Neural progenitor cell (in vitro differentiated cells): Measurements from ENCODE around the gene SLC38A10. TPM values are rescaled to one million over a fixed set of nuclear protein-coding genes. Genes with fewer than 3 reads are reported as not detected.

Experiments used
- DNase-seq: peaks from one replicate; pipeline ENCODE4 v3.0.0-alpha.2; 2016; ENCODE audit warnings: low spot score
- H2AFZ ChIP-seq: fragments of 200-600 bp; sonication (generic); replicated peaks from 2 replicates; pipeline ENCODE4 v1.6.1; 2016; ENCODE audit warnings: antibody characterized with exemption
- H3F3A ChIP-seq: fragments of 200-600 bp; sonication (generic); 2 replicates; pipeline ENCODE4 v1.6.1; 2016; ENCODE audit warnings: antibody characterized with exemption, low read depth
- H3K27ac ChIP-seq: fragments of 200-600 bp; sonication (generic); 2 replicates; pipeline ENCODE4 v1.5.1; 2016; ENCODE audit warnings: mild to moderate bottlenecking
- H3K27me3 ChIP-seq: fragments of 200-600 bp; sonication (generic); 2 replicates; pipeline ENCODE4 v1.6.1; 2016; ENCODE audit warnings: mild to moderate bottlenecking, moderate library complexity
- H3K36me3 ChIP-seq: fragments of 200-600 bp; sonication (generic); 2 replicates; pipeline ENCODE4 v1.5.1; 2016
- H3K4me1 ChIP-seq: fragments of 200-600 bp; sonication (generic); 2 replicates; pipeline ENCODE4 v1.6.1; 2016; ENCODE audit warnings: mixed run types
- H3K4me2 ChIP-seq: fragments of 200-600 bp; sonication (generic); 2 replicates; pipeline ENCODE4 v1.6.1; 2016
- H3K4me3 ChIP-seq: fragments of 200-600 bp; sonication (generic); 2 replicates; pipeline ENCODE4 v1.5.1; 2016
- H3K79me2 ChIP-seq: fragments of 200-600 bp; sonication (generic); 2 replicates; pipeline ENCODE4 v1.6.1; 2016; ENCODE audit warnings: low read depth
- H3K9ac ChIP-seq: fragments of 200-600 bp; sonication (generic); 2 replicates; pipeline ENCODE4 v1.6.1; 2016
- H3K9me3 ChIP-seq: fragments of 200-600 bp; sonication (generic); 2 replicates; pipeline ENCODE4 v1.5.1; 2016; ENCODE audit warnings: low read depth
- H4K20me1 ChIP-seq: fragments of 200-600 bp; sonication (generic); 2 replicates; pipeline ENCODE4 v1.6.1; 2016; ENCODE audit warnings: low read depth
- H3K27ac Mint-ChIP-seq: 3 replicates; pipeline ENCODE4 v1.8.0; 2021; ENCODE audit warnings: mixed read lengths
- H3K27me3 Mint-ChIP-seq: 2 replicates; pipeline ENCODE4 v1.8.0; 2022; ENCODE audit warnings: low read depth, mild to moderate bottlenecking, inconsistent platforms, moderate library complexity, mixed read lengths; ENCODE audit not compliant: insufficient read depth
- H3K36me3 Mint-ChIP-seq: 3 replicates; pipeline ENCODE4 v1.8.0; 2021; ENCODE audit warnings: mixed read lengths
- H3K4me1 Mint-ChIP-seq: 3 replicates; pipeline ENCODE4 v1.8.0; 2021; ENCODE audit warnings: mixed read lengths
- H3K4me3 Mint-ChIP-seq: 3 replicates; pipeline ENCODE4 v1.8.0; 2021; ENCODE audit warnings: mild to moderate bottlenecking, moderate library complexity, mixed read lengths
- H3K9me3 Mint-ChIP-seq: 3 replicates; pipeline ENCODE4 v1.8.0; 2020; ENCODE audit warnings: mixed read lengths
- EZH2 ChIP-seq: fragments of 200-600 bp; sonication (generic); IDR thresholded peaks from 2 replicates; pipeline ENCODE4 v1.6.1; 2017; ENCODE audit warnings: antibody characterized with exemption, mild to moderate bottlenecking, moderate library complexity
- EZH2phosphoT487 ChIP-seq: fragments of 200-600 bp; sonication (generic); IDR thresholded peaks from 2 replicates; pipeline ENCODE4 v1.6.1; 2017; ENCODE audit warnings: antibody characterized with exemption
- total RNA-seq: library from RNA; depleted of rRNA; stranded (reverse); fragments of >200 nt; gene quantifications from 2 replicates; pipeline ENCODE4 v1.2.3, GENCODE V29; 2015; ENCODE audit warnings: low replicate concordance
- TF ChIP-seq, protein P1 (sequence below): fragments of 200-600 bp; sonication (generic); IDR thresholded peaks from 2 replicates; pipeline ENCODE4 v1.5.1; 2017; ENCODE audit warnings: antibody characterized with exemption, mild to moderate bottlenecking

SLC38A10 gene
- total RNA-seq, 1 donor from 2014 or later: 8.3 TPM

GRCh38 chr17:81280571-81280970 lies 14.5 kb downstream of the SLC38A10 start:
- Mint-ChIP-seq H3K4me3 (no peak overlapping the region), H3K4me1 (peaks cover 7% of the 10 kb centered on the region), H3K27ac (no peak overlapping the region), H3K9me3 (no peaks in the 10 kb centered on the region), H3K27me3 (peaks cover 4% of the 10 kb centered on the region), H3K36me3 (peaks cover 6% of the 10 kb centered on the region)
- Histone ChIP-seq H3K4me2 (no peak overlapping the region), H2AFZ (no peak overlapping the region), H3K4me3 (no peak overlapping the region), H3F3A (no peaks in the 10 kb centered on the region), H4K20me1 (peaks cover 8% of the 10 kb centered on the region), H3K36me3 (no peaks in the 10 kb centered on the region), H3K9me3 (no peaks in the 10 kb centered on the region), H3K27ac (no peak overlapping the region), H3K79me2 (peaks cover 7% of the 10 kb centered on the region), H3K27me3 (no peaks in the 10 kb centered on the region), H3K9ac (no peak overlapping the region), H3K4me1 (peaks cover 11% of the 10 kb centered on the region)
- no peak for DNase-seq
- TF ChIP-seq EZH2 (no peak), EZH2phosphoT487 (no peak)
- TF ChIP-seq, protein P1, sequence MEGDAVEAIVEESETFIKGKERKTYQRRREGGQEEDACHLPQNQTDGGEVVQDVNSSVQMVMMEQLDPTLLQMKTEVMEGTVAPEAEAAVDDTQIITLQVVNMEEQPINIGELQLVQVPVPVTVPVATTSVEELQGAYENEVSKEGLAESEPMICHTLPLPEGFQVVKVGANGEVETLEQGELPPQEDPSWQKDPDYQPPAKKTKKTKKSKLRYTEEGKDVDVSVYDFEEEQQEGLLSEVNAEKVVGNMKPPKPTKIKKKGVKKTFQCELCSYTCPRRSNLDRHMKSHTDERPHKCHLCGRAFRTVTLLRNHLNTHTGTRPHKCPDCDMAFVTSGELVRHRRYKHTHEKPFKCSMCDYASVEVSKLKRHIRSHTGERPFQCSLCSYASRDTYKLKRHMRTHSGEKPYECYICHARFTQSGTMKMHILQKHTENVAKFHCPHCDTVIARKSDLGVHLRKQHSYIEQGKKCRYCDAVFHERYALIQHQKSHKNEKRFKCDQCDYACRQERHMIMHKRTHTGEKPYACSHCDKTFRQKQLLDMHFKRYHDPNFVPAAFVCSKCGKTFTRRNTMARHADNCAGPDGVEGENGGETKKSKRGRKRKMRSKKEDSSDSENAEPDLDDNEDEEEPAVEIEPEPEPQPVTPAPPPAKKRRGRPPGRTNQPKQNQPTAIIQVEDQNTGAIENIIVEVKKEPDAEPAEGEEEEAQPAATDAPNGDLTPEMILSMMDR: no peak

GRCh38 chr17:81279278-81280275 lies 15.5 kb downstream of the SLC38A10 start:
- H3K27ac Mint-ChIP-seq: no peak overlapping the region
- Histone ChIP-seq H3K4me2 (no peak overlapping the region), H3K36me3 (no peaks in the 10 kb centered on the region), H3K9me3 (no peaks in the 10 kb centered on the region), H3K4me1 (peaks cover under 1% of the 10 kb centered on the region), H3F3A (no peaks in the 10 kb centered on the region), H3K4me3 (no peak overlapping the region), H3K9ac (no peak overlapping the region), H3K27ac (no peak overlapping the region), H3K79me2 (no peaks in the 10 kb centered on the region), H3K27me3 (no peaks in the 10 kb centered on the region), H2AFZ (no peak overlapping the region), H4K20me1 (peaks cover 3% of the 10 kb centered on the region)
- H3K36me3 Mint-ChIP-seq: peaks cover 6% of the 10 kb centered on the region
- no peak for TF ChIP-seq EZH2phosphoT487
- no peak for TF ChIP-seq EZH2
- TF ChIP-seq, protein P1: no peak
- peaks cover 4% of the 10 kb centered on the region for H3K27me3 Mint-ChIP-seq
- no peaks in the 10 kb centered on the region for H3K9me3 Mint-ChIP-seq
- DNase-seq: no peak
- no peak overlapping the region for H3K4me3 Mint-ChIP-seq
- peaks cover 2% of the 10 kb centered on the region for H3K4me1 Mint-ChIP-seq

DNA sequence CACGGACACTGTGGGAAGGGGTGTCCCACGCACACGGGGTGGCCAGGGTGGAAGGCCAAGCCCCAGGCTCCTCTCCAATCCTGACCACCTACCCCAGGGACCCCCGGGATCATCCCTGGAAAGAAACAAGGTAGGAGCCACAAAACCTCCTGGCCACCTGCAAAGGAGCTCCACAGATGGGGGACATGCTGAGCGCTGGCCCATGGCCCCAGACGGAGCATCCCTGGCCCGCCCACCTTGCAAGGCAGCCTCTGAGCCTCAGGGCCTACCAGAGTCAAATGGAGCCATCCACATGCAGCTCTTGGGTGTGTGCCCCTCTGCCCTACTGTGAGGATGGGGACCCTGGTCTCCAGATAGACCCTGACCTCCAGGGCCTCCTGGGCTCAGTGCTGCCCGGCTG lies 16.3 kb downstream of the SLC38A10 start:
- H2AFZ ChIP-seq: no peak overlapping the region
- no peaks in the 10 kb centered on the region for H3F3A ChIP-seq
- Mint-ChIP-seq H3K4me3 (no peak overlapping the region), H3K36me3 (peaks cover 6% of the 10 kb centered on the region), H3K9me3 (no peaks in the 10 kb centered on the region), H3K27me3 (peaks cover 4% of the 10 kb centered on the region), H3K4me1 (no peaks in the 10 kb centered on the region), H3K27ac (no peak overlapping the region)
- H3K36me3 ChIP-seq: no peaks in the 10 kb centered on the region
- H3K4me1 ChIP-seq: no peaks in the 10 kb centered on the region
- no peaks in the 10 kb centered on the region for H3K79me2 ChIP-seq
- no peak for DNase-seq
- peaks cover 3% of the 10 kb centered on the region for H4K20me1 ChIP-seq
- TF ChIP-seq EZH2 (no peak), EZH2phosphoT487 (no peak)
- TF ChIP-seq, protein P1: no peak
- H3K9me3 ChIP-seq: no peaks in the 10 kb centered on the region
- no peak overlapping the region for H3K4me2 ChIP-seq
- no peak overlapping the region for H3K27ac ChIP-seq
- no peak overlapping the region for H3K4me3 ChIP-seq
- no peak overlapping the region for H3K9ac ChIP-seq
- no peaks in the 10 kb centered on the region for H3K27me3 ChIP-seq
